GM18507 (cell line): ENCODE measurements around the gene XIRP2.

ENCODE experiments used
- DNase-seq: peaks from one replicate; pipeline ENCODE4 v3.0.0; 2011; ENCODE audit warnings: low read depth; ENCODE audit not compliant: insufficient read length; ENCODE audit errors: extremely low spot score
- FAIRE-seq: peaks from 2 replicates; lab custom pipeline; 2011; peaks lifted over from hg19 to GRCh38; lab: Jason Lieb, UNC

The XIRP2 gene, protein sequence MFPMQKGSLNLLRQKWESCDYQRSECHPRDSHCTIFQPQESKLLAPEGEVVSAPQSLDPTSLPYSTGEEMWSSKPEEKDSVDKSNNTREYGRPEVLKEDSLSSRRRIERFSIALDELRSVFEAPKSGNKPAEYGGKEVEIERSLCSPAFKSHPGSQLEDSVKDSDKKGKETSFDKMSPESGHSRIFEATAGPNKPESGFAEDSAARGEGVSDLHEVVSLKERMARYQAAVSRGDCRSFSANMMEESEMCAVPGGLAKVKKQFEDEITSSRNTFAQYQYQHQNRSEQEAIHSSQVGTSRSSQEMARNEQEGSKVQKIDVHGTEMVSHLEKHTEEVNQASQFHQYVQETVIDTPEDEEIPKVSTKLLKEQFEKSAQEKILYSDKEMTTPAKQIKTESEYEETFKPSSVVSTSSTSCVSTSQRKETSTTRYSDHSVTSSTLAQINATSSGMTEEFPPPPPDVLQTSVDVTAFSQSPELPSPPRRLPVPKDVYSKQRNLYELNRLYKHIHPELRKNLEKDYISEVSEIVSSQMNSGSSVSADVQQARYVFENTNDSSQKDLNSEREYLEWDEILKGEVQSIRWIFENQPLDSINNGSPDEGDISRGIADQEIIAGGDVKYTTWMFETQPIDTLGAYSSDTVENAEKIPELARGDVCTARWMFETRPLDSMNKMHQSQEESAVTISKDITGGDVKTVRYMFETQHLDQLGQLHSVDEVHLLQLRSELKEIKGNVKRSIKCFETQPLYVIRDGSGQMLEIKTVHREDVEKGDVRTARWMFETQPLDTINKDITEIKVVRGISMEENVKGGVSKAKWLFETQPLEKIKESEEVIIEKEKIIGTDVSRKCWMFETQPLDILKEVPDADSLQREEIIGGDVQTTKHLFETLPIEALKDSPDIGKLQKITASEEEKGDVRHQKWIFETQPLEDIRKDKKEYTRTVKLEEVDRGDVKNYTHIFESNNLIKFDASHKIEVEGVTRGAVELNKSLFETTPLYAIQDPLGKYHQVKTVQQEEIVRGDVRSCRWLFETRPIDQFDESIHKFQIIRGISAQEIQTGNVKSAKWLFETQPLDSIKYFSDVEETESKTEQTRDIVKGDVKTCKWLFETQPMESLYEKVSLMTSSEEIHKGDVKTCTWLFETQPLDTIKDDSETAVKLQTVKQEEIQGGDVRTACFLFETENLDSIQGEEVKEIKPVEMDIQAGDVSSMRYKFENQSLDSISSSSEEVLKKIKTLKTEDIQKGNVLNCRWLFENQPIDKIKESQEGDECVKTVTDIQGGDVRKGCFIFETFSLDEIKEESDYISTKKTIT (N-terminal part only)

GRCh38 chr2:166888180-166888579, at the start of gene XIRP2:
Gene XIRP2, plus strand, starts transcription at chr2:166888480. Its CDS starts 15,003 bp downstream, at chr2:166903483.
- FAIRE-seq (no peak), DNase-seq (no peak)

DNA sequence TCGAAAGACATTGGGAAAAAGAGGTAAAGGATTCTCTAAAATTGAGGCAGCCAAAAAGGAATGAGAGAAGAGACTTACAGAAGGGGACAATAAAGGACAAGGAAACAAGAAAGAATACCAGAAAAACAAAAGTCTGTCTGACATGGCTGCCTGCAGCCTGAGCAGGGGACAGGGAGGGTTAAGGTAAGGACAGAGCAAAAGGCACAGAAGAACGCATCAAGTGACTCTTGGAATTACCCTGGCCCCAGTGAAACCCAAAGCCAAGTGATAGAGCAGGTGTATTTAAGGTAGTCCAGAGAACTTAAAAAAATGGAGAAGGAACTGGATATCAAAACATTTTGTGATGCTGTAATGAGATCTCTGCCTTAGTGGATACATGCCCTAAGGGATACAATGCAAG, 47.1 kb upstream of the XIRP2 start:
- FAIRE-seq (no peak), DNase-seq (no peak)

- DNase-seq: no peak
- no peak for FAIRE-seq
Observed at GRCh38 chr2:166841679-166842078, 46.6 kb upstream of the XIRP2 start.

- no peak for FAIRE-seq
- DNase-seq: no peak
Observed at GRCh38 chr2:166844111-166844510, 44.2 kb upstream of the XIRP2 start.

DNA sequence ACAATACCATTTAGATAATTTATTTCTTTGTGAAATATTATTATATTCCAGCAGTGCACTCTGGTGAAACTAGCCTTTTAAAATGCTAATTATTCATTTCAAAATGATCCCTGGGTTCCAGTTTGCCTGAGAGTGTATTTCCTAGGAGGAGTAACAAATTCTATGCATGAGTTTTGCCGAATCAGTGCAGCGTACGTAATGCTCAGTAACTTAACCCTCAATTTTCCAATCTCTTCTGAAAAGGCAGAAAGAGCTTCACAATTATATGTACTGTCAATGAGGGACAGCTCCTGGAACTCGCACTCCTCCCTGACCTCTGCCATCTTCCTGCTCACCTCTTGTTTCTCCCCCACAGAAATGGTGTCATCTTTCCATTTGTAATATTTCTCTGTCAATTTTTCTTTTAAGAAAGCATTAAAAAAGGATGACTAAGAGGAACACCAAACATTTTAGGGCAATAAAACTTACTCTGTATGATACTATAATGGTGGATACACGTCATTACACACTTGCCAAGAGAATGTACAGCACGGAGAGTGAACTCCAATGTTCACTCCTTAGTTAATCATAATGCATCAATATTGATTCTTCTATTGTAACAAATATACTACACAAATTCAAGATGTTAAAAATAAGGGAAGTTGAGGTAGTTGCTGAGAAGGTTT, 25.7 kb upstream of the XIRP2 start:
- DNase-seq (no peak), FAIRE-seq (no peak)

- FAIRE-seq (no peak), DNase-seq (no peak)
Observed at GRCh38 chr2:166867874-166868514, 20.3 kb upstream of the XIRP2 start.

GRCh38 chr2:166870346-166870745, 17.9 kb upstream of the XIRP2 start:
- DNase-seq (no peak), FAIRE-seq (no peak)

DNA sequence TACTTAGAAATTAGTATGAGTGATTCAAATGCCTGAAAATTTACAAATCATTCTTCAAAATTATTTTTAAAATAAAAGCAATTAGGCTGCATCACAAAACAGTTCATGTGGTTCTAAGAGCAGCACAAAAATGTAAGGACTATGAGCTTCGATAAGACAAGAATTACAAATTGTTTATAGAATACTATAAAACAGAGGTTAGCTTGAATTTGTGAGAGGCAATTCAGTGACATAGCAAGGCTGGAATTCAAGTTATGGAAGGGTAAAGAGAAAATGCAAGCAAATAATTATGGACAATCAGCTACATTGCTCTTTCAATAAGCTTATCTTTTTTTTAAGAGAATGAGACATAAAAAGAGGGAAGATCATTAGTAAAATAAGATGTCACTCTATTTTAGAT, 7.1 kb upstream of the XIRP2 start:
- no peak for FAIRE-seq

GRCh38 chr2:166882851-166883250, 5.4 kb upstream of the XIRP2 start:
- FAIRE-seq (no peak), DNase-seq (no peak)

More for the DNA sequence above, 7.1 kb upstream of the XIRP2 start:
- DNase-seq: no peak

GRCh38 chr2:166891727-166892126, 3.4 kb downstream of the XIRP2 start:
- DNase-seq (no peak), FAIRE-seq (no peak)

DNA sequence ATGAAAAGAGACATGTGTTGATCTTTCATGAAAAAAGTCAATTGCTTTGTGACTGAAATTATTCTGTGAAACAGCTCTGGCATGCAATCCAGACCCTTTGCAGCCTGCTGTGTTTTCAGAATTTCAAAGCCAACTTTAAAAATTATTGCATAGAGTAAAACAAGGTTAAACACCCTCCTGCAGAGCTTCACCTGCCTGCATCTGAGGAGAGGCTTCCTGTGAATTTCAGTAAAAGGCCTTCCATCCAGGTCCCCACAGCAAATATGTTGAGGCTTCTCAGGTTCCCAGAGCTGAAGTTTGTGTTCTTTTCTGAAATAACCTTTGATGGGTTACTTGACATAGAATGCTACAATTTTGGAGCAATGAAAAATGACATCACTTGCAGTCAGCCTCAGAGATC, 4.1 kb downstream of the XIRP2 start:
- FAIRE-seq: no peak

DNA sequence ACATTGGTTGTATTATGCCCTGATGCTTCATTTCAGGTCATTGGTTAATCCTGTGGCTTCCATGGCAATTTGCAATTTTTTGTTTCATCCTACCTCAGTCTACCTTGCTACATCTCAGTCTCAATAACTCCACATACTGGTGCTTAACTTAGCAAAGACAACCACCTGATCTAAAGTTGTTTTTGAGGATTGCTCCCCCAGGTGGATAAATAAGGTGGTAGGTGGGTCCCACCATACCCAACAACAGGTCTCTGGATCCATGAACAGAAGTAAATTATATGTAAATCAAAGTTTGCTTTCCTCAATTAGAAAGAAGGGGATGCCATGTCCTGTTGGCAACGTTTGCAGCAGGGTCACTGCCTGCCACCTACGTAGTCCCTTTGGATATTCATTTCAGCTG, 7.0 kb downstream of the XIRP2 start:
- DNase-seq (no peak), FAIRE-seq (no peak)

More for the DNA sequence above, 4.1 kb downstream of the XIRP2 start:
- DNase-seq: no peak

DNA sequence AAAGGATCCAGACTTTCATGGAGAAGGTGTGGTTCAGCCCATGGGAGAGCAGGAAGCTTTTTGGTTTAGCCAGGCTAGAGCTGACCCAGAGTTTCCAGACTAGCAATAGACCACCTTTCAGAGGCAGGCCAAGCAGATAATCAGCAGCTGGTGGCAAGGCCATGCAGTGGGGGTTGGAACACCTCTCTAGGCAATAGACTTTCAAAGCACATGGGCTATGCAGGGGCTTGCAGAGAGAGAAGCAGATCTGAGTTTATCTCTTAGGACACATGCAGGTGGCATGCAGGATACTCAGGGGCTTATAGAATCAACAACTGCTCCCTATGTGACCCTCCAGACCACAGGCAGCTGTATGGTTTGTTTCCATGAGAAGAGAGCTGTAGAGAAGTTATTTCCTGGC, 9.4 kb downstream of the XIRP2 start:
- no peak for FAIRE-seq
- no peak for DNase-seq

DNA sequence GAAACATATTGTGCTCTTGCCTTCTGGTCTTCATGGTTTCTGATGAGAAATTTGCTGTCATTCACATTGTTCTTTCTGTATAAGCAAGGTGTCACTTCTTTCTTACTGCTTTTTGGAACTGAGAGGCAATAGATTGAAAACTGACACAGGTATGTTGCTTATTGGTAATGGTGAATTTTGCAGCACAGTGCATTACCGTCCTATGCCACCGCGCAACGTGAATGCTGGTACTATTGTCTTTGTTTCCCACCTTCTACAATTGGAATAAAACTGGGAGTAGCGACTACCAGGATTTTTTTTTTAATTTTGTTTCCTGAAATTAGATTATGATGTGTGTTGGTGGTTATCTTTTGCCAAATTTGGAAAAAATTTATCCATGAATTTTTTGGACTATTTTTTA, 11.4 kb downstream of the XIRP2 start:
- FAIRE-seq (no peak), DNase-seq (no peak)

DNA sequence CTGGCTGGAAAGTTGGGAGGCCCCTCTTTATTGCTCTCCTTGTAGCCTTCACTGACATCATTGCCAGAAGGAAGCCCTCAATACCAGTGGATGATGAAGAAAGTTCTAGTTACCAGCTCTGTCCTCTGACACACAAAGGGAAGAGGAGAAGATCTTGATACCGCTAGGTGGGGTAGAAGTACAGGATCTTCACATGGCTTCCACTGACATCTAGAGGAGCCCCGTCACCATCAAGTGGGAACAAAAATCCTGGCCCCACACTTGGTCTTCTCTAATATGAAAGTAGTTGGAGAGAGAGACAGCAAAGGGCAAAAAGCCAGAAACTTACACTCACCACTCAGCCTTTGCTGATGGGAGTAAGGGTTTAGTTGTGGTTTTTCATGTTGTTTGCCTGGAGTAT, 12.4 kb downstream of the XIRP2 start:
- FAIRE-seq (no peak), DNase-seq (no peak)

DNA sequence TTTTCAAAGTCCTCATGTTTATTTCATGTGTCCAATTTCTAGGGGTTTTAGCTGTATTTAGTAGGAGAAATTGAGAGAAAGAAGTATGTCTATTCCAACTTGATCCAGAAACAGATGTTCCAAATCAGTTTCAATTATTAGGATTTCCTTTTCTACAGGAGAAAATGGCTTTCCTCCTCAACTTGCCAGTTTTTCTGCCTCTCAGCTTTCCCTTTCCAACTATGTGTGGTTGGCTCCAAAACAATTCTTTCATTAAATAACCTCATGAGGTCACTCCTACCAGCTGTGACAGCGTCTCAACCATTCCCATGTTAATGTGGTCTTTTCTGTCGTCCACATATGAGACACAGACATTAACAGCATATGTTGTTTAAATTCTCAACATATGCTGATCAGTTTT, 13.1 kb downstream of the XIRP2 start:
- DNase-seq (no peak), FAIRE-seq (no peak)

- DNase-seq (no peak), FAIRE-seq (no peak)
Observed at GRCh38 chr2:166916987-166917386, 28.7 kb downstream of the XIRP2 start.

GRCh38 chr2:166917415-166917814, 29.1 kb downstream of the XIRP2 start:
- DNase-seq (no peak), FAIRE-seq (no peak)
